Measurements from ENCODE around the gene TFPI2. TPM values are rescaled to one million over a fixed set of nuclear protein-coding genes. Genes with fewer than 3 reads are reported as not detected.
A peak's percentile ranks its signal among the peaks of the same experiment; 100 is the strongest.
"Not testable (repeated sequence)": the region's sequence is repeated elsewhere in the genome, so short reads cannot be mapped to it uniquely, and the experiment has no call there.

The TFPI2 gene
- total RNA-seq, 1 donor from 2014 or later, result 0.74 TPM

DNA sequence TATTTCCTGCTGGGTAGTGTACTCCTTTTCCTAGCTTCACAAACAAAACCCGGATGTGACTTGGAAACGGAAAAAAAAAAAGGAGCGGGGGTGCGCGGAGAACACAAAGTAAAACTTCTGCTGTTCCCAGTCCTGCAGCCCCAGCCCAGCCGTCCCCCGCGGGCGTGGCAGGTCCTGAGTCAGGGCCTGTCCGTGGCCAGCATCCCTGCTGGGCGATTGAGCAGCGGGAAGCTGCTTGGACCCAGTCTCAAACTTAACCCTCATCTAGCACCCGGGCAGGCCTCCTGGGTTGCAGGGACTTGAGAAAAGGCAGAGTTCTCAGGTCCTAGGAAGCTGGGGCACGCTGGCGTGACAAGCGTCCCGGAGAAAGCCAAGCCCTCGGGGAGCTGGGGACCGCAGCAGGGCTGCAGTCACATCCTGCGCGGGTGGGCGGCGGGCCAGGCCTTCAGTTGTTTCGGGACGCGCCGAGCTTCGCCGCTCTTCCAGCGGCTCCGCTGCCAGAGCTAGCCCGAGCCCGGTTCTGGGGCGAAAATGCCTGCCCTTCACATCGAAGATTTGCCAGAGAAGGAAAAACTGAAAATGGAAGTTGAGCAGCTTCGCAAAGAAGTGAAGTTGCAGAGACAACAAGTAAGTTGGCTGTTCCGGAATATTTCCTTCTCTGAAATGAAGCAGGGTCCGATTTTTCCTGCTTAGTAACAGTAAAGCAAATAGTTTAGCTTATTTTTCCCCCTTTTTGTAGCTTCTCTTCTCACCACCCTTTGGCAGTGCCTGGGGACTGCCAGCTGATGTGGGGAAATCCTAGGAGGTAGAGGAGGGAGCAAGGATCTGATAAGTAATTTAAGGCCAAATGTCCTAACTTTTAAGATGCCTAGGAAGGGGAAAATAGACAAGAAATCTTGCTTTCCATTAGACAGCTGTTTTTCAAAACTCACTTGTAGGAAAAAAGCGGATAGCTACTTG is 31.3 kb upstream of the TFPI2 start, which contains the start of gene GNG11:
Gene GNG11, plus strand, starts transcription at position 129 of the 960 bp plus-strand sequence. Its CDS starts 403 bp downstream, at position 532.
- peaks cover 0 to 3% of the 10 kb centered on the region in 2 donors for H3K36me3 ChIP-seq
- H3K27ac ChIP-seq, result peak within 1 kb of the TSS; percentile 86
- H3K9me3 ChIP-seq, result no peaks in the 10 kb centered on the region
- peak within 1 kb of the TSS; percentile 49 to 69 for H3K4me3 ChIP-seq
- intact Hi-C loops (cut with DNase I), result no loop called here
- no peak for DNase-seq (ENCODE audit: extremely low spot score in 2 of 2)
- H3K4me1 ChIP-seq, result no peaks in the 10 kb centered on the region
- no peaks in the 10 kb centered on the region for H3K27me3 ChIP-seq
- peak in 1 of 2 donors; percentile 83 for TF ChIP-seq POLR2AphosphoS5 (IDR thresholded peaks at IDR 0.05; ENCODE audit: insufficient read depth in 1 of 2, low read depth in 1 of 2)
- TF ChIP-seq, protein P1, sequence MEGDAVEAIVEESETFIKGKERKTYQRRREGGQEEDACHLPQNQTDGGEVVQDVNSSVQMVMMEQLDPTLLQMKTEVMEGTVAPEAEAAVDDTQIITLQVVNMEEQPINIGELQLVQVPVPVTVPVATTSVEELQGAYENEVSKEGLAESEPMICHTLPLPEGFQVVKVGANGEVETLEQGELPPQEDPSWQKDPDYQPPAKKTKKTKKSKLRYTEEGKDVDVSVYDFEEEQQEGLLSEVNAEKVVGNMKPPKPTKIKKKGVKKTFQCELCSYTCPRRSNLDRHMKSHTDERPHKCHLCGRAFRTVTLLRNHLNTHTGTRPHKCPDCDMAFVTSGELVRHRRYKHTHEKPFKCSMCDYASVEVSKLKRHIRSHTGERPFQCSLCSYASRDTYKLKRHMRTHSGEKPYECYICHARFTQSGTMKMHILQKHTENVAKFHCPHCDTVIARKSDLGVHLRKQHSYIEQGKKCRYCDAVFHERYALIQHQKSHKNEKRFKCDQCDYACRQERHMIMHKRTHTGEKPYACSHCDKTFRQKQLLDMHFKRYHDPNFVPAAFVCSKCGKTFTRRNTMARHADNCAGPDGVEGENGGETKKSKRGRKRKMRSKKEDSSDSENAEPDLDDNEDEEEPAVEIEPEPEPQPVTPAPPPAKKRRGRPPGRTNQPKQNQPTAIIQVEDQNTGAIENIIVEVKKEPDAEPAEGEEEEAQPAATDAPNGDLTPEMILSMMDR (IDR thresholded peaks at IDR 0.05), result no peak

DNA sequence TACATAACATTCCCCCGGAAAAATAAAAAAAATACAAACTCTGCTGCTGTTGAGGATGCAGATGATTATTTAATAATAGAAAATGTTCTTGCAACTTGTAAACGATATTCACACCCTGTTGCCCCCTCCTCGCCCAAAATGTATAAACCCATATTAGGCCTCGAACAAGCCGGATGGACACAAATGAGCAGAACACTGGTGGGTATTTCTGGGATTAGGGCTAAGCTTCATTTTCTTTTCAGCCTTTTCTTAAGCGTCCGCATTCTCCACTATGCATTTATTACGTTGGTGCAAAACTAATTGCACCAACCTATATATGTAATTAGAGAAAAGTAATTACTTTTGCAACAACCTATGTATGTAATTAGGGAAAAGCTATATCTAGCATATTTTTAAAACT is 30.6 kb upstream of the TFPI2 start:
- Histone ChIP-seq H3K36me3 (no peaks in the 10 kb centered on the region), H3K9me3 (no peaks in the 10 kb centered on the region), H3K27ac (peak overlapping the region; percentile 86), H3K27me3 (no peaks in the 10 kb centered on the region), H3K4me3 (peak overlapping the region; percentile 49 to 69), H3K4me1 (no peaks in the 10 kb centered on the region)
- intact Hi-C loops (cut with DNase I), result no loop called here
- TF ChIP-seq POLR2A (IDR thresholded peaks at IDR 0.05) (no peak), POLR2AphosphoS5 (IDR thresholded peaks at IDR 0.05; ENCODE audit: insufficient read depth in 1 of 2, low read depth in 1 of 2) (no peak)
- TF ChIP-seq, protein P1 (IDR thresholded peaks at IDR 0.05), result no peak
- no peak for DNase-seq (ENCODE audit: extremely low spot score in 2 of 2)

DNA sequence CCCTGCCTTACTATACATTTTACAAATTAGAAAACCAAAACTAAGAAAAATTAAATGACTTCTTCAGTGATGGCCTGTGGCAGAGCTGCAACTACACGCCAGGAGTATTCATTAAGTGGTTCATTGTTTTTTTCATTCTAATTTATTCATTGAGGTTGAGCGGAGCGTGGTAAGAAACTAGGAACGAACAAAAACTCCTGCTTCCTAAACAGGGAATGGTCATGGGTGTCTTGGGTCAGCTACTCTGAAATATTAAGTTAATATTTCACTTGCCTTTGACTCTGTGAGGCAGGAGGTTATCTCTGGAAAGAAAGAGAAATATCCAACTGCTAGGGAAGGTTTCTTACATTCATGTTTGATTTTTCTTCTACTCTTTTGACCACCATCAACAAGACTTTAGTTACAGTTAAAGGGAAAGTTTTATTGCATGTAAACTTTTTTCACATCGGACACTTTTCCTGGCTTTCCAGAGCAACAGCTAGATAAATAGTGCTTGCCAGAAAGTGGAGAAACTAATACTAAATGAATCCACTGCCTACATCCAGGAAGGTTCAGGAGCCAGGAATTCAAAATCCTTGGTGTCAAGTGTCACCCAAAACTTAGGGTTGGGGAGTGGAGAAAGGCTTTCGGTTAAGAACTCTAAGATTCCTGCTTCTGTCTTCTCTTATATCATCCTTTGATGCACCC is 30.1 kb upstream of the TFPI2 start:
- intact Hi-C loops (cut with DNase I), result no loop called here
- Histone ChIP-seq H3K27me3 (no peaks in the 10 kb centered on the region), H3K27ac (peak overlapping the region; percentile 86), H3K36me3 (no peaks in the 10 kb centered on the region), H3K4me3 (peak overlapping the region in 1 of 2 donors; percentile 49), H3K4me1 (no peaks in the 10 kb centered on the region), H3K9me3 (no peaks in the 10 kb centered on the region)
- TF ChIP-seq POLR2AphosphoS5 (IDR thresholded peaks at IDR 0.05; ENCODE audit: insufficient read depth in 1 of 2, low read depth in 1 of 2) (no peak), POLR2A (IDR thresholded peaks at IDR 0.05) (no peak)
- TF ChIP-seq, protein P1 (IDR thresholded peaks at IDR 0.05), result no peak
- no peak for DNase-seq (ENCODE audit: extremely low spot score in 2 of 2)

DNA sequence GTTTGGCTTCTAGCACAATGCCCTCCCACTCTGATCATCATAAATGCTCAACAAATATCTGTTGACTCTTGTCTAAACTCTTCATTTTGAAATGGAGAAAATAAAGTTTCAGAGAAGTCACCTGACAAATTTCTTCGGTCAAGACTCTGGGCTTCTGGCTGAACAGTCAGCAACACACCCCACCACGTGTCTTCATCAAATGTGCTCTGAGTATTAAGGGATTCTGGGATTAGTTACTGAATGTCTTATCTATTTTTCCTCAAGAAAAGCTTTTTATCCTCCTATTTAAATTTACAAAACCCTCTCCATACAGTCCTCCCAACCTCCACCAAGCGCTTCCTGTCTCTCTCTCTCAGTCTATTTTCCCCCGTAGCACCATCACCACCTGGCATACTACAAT is 25.8 kb upstream of the TFPI2 start:
- DNase-seq (ENCODE audit: extremely low spot score in 2 of 2); H3K9me3 ChIP-seq; intact Hi-C loops (cut with DNase I); H3K36me3 ChIP-seq; H3K27ac ChIP-seq; H3K27me3 ChIP-seq; H3K4me3 ChIP-seq; H3K4me1 ChIP-seq: not testable (repeated sequence)

DNA sequence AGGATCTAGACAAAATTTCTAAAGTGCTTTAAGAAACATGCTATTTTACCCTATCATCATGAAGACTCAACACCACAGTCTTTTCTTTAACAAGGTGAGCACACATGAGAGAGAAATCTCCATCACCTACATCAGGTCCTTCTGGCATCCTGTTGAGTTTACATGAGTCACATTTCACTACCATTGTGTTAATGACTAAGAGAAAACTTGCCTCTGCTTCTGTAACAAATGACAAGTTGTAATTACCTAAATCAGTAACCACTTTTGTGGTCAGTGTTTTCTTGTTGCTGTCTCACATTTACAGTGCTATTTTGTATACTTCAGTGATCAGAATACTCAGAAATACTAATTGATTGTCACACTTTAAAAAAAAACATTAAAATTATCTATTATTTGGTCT is 25.3 kb upstream of the TFPI2 start:
- H3K4me3 ChIP-seq; H3K27ac ChIP-seq; intact Hi-C loops (cut with DNase I): not testable (repeated sequence)

DNA sequence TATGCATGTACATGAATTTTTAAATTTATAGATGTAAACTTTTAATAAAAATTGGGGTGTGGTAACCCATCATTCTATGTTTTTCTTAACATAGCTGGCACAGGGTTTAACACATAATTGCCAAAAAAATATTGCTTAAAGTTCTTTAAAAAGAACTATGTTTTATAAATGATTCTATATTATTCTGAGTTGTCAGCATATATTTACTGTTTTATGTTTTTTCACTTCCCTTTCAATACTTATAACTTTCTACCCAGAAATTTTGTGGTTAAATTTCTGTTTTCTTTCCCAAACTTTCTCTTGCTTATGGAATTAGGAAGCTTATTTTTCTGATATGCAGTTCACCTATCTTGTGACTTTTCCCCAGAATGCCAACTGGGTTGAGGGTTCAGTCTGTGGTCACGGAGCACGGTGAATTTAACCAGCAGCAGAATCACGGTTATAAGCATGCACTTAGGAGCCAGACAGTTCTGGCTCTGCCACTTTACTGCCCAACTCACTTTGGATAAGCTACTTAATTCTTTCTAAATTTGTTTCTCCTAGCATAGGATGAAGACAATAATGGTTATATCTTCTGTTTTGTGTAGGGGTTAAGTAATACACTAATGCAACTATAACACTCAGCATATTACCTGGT is 24.8 kb upstream of the TFPI2 start:
- H3K27ac ChIP-seq; H3K36me3 ChIP-seq; H3K27me3 ChIP-seq; H3K4me3 ChIP-seq; DNase-seq (ENCODE audit: extremely low spot score in 2 of 2); H3K9me3 ChIP-seq; H3K4me1 ChIP-seq; intact Hi-C loops (cut with DNase I): not testable (repeated sequence)

More for the DNA sequence above, 25.3 kb upstream of the TFPI2 start:
- not testable (repeated sequence) for DNase-seq (ENCODE audit: extremely low spot score in 2 of 2); H3K27me3 ChIP-seq; H3K9me3 ChIP-seq; H3K4me1 ChIP-seq; H3K36me3 ChIP-seq
